ENCODE data around the gene DGKI.

The DGKI gene

DNA sequence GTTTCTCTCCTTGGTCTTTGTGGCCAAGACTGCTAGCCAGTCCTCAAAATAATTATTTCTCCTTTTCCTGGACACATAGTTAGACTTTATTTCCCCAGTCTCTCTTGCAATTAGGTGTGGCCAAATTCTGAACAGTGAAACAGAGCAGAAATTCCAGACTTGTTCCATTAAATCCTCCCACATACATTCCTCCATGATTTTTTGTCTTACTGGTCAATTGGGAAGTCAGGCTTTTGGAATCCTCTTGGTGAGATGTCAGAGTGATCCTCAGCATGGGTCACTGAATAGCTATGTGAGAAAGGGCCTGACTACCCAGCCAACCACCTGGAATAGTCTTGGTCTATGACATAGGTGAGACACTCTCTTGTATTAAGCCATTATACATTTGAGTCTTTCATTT, 164.2 kb downstream of the DGKI start:
- TF ChIP-seq, protein P1, sequence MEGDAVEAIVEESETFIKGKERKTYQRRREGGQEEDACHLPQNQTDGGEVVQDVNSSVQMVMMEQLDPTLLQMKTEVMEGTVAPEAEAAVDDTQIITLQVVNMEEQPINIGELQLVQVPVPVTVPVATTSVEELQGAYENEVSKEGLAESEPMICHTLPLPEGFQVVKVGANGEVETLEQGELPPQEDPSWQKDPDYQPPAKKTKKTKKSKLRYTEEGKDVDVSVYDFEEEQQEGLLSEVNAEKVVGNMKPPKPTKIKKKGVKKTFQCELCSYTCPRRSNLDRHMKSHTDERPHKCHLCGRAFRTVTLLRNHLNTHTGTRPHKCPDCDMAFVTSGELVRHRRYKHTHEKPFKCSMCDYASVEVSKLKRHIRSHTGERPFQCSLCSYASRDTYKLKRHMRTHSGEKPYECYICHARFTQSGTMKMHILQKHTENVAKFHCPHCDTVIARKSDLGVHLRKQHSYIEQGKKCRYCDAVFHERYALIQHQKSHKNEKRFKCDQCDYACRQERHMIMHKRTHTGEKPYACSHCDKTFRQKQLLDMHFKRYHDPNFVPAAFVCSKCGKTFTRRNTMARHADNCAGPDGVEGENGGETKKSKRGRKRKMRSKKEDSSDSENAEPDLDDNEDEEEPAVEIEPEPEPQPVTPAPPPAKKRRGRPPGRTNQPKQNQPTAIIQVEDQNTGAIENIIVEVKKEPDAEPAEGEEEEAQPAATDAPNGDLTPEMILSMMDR (IDR thresholded peaks at IDR 0.05): no peak
- H3K27me3 ChIP-seq: peaks cover under 1% of the 10 kb centered on the region
- H3K9me3 ChIP-seq: no peaks in the 10 kb centered on the region
- no peak overlapping the region for H3K4me3 ChIP-seq (ENCODE audit: low read depth in 1 of 2, low read length in 1 of 2)
- no peak overlapping the region for H3K27ac ChIP-seq
- H3K4me1 ChIP-seq (ENCODE audit: control insufficient read depth in 1 of 2, insufficient read depth in 1 of 2, low read depth in 1 of 2, low read length in 1 of 2): no peaks in the 10 kb centered on the region
- no peaks in the 10 kb centered on the region for H3K36me3 ChIP-seq

DNA sequence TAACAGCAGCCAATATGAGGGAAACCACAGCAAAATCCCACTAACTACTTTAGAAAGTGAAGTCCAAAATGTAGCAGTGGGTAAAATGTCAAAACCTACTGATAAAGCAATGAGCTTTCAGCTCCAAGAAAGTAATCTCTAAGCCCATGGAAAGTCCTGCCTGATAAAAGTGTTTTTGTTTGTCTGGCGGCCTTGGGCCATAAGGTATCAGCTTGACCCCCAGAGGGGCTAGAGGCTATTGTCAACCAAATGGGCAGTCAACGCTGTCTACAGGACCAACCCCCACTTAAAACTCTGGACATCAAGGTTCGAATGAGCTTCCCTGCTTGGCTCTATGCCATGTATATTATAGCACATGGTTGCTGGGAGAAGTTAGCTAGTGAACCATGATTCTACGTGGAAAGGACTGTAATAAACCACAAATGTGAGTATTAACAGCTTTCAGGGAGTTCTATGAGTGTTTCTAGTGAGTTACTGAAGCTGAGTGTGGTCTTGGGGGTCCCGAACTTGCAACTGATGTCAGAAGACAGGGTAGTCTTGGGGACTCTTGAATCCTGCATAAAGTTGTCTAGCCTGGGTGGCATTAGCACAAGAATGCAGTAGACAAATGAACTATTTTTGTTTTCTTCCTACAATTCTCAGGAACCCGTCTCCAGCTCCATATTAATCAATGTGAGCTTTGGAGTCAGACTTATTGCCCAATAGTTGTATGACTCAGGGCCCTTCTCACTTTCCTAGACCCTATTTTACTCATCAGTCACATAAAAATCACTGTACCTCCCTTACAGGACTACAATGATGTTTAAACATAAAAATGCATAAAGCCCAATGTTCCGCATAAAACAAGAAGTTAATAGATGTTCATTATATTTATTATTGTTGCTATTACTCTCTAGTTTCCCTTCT, 164.9 kb downstream of the DGKI start:
- no peaks in the 10 kb centered on the region for H3K27me3 ChIP-seq
- no peaks in the 10 kb centered on the region for H3K36me3 ChIP-seq
- no peaks in the 10 kb centered on the region for H3K9me3 ChIP-seq
- TF ChIP-seq, protein P1 (IDR thresholded peaks at IDR 0.05): no peak
- H3K27ac ChIP-seq: no peak overlapping the region
- no peak overlapping the region for H3K4me3 ChIP-seq (ENCODE audit: low read depth in 1 of 2, low read length in 1 of 2)
- no peaks in the 10 kb centered on the region for H3K4me1 ChIP-seq (ENCODE audit: control insufficient read depth in 1 of 2, insufficient read depth in 1 of 2, low read depth in 1 of 2, low read length in 1 of 2)

DNA sequence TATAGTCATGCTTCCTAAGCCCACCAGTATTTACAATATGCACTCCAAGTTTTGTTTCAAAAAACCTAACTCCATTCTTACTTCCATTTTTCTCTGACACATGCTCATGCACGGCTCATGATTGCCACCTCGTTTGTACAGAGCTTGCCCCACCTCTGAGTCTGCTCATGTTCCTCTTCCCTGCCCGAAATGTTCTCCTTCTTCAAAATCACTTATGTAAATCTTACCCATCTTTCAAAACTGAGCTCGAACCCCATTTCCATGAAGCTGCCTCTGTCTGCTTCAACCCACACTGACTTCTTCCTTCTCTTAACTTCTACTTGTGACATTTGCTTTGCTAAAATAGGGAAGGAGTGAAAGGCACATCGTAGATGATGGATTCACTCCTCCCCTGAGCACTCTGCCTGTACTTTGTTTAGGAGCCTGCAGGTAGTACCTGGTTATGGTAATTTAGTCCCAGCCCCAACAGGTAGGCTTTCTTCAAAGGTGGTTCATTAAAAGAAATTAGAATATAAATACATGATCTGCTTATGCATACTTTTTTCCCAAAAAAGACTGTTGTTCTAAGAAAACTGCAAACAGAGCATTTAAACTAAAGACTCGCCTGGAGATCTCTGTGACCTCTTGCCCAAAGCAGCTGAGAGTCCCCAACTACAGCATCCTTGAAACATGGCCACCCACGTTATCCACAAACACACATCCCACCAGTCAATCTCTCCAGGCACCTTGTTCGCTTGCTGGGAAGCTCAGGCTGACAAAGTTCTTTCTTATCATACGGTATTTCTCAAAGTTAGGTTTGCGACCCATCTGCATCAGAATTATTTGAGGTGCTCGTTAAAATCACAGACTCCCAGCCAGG, 172.0 kb downstream of the DGKI start:
- H3K9me3 ChIP-seq: no peaks in the 10 kb centered on the region
- TF ChIP-seq, protein P1 (IDR thresholded peaks at IDR 0.05): no peak
- peaks cover 15% of the 10 kb centered on the region for H3K27me3 ChIP-seq
- H3K4me3 ChIP-seq (ENCODE audit: low read depth in 1 of 2, low read length in 1 of 2): no peak overlapping the region
- H3K36me3 ChIP-seq: no peaks in the 10 kb centered on the region
- no peak overlapping the region for H3K27ac ChIP-seq
- peaks cover 0 to 4% of the 10 kb centered on the region in 2 experiments for H3K4me1 ChIP-seq (ENCODE audit: control insufficient read depth in 1 of 2, insufficient read depth in 1 of 2, low read depth in 1 of 2, low read length in 1 of 2)

DNA sequence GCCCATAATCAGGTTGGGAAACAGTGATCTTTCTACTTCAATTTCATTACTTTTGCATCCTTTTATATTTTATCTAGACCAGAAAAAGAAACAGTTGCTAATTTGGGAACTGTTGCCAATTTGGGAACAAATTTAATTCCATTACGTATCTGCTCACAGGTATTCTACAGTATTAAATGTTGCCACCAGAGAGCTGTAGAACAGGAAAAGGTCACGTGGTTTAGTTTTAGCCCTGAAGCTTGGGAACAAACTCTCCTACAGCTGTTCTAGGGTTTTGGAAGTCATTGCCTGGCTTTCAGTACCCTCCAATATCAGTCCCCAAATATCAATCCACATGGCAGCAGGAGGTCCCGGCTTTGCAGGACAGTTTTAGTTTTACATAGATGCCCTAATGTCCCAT, 172.7 kb downstream of the DGKI start:
- H3K4me3 ChIP-seq (ENCODE audit: low read depth in 1 of 2, low read length in 1 of 2): no peak overlapping the region
- no peaks in the 10 kb centered on the region for H3K9me3 ChIP-seq
- H3K36me3 ChIP-seq: no peaks in the 10 kb centered on the region
- H3K4me1 ChIP-seq (ENCODE audit: control insufficient read depth in 1 of 2, insufficient read depth in 1 of 2, low read depth in 1 of 2, low read length in 1 of 2): peaks cover 0 to 4% of the 10 kb centered on the region in 2 experiments
- H3K27me3 ChIP-seq: peaks cover 21% of the 10 kb centered on the region
- TF ChIP-seq, protein P1 (IDR thresholded peaks at IDR 0.05): no peak
- no peak overlapping the region for H3K27ac ChIP-seq

DNA sequence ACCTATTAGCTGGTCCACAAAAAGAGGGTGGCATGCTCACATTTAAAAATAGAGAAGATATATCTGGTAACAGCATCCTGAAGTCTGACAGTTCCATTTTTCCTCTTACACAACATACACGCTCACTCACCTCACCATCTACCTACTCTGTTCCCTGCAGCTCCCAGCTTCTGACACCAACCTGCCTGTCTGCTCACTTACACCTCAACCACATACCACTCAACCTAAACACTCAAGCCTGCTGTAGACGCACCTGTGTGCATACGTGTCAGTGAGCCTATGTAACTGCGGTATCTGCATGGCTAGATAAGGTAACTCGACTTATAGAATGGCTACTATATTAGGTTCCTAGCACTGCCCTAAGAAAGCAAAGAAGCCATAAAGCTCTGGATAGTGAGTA, 174.9 kb downstream of the DGKI start:
- Histone ChIP-seq H3K27ac (no peak overlapping the region), H3K9me3 (no peaks in the 10 kb centered on the region), H3K36me3 (no peaks in the 10 kb centered on the region), H3K4me1 (ENCODE audit: control insufficient read depth in 1 of 2, insufficient read depth in 1 of 2, low read depth in 1 of 2, low read length in 1 of 2) (peaks cover 0 to 4% of the 10 kb centered on the region in 2 experiments), H3K27me3 (peaks cover 32% of the 10 kb centered on the region), H3K4me3 (ENCODE audit: low read depth in 1 of 2, low read length in 1 of 2) (no peak overlapping the region)
- TF ChIP-seq, protein P1 (IDR thresholded peaks at IDR 0.05): no peak
